Measurements from ENCODE around the gene UBA6.

UBA6 gene

DNA sequence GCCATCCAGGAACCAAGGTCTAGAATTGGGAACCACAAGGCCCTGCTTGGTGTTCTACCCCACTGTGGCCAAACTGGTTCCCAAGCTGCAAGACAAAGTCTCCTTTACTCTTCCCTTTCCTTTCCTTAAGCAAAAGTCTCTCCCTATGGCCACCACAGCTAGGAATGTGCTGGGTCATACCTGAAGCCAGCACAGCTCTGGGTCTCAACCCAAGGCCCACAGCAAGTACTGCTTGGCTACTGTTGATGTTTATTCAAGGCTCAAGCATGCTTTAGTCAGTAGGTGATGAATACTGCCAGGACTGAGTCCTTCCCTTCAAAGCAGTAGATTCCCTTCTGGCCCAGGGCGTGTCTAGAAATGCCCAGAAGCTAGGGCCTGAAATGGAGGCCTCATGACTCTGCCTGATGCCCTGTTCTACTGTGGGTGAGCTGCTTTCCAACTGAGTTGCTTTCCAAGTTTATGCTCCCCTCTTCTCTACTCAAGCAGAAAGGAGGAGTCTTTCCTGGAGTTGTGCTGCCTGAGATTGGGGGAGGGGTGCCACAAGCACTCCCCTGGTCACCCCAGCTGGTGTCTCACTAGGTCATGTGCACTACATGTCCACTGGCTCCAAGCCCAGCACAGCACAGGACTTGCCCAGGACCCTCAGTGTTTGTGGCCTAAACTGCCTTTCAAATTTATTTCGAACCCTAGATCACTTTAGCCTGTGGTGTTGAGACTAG is 97.5 kb downstream of the UBA6 start:
- TF ChIP-seq, protein P1, sequence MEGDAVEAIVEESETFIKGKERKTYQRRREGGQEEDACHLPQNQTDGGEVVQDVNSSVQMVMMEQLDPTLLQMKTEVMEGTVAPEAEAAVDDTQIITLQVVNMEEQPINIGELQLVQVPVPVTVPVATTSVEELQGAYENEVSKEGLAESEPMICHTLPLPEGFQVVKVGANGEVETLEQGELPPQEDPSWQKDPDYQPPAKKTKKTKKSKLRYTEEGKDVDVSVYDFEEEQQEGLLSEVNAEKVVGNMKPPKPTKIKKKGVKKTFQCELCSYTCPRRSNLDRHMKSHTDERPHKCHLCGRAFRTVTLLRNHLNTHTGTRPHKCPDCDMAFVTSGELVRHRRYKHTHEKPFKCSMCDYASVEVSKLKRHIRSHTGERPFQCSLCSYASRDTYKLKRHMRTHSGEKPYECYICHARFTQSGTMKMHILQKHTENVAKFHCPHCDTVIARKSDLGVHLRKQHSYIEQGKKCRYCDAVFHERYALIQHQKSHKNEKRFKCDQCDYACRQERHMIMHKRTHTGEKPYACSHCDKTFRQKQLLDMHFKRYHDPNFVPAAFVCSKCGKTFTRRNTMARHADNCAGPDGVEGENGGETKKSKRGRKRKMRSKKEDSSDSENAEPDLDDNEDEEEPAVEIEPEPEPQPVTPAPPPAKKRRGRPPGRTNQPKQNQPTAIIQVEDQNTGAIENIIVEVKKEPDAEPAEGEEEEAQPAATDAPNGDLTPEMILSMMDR (conservative IDR thresholded peaks at IDR 0.05; ENCODE audit: low read depth, low read length) = no peak
- Histone ChIP-seq H3K4me1 (ENCODE audit: low read depth, poor library complexity, severe bottlenecking) (peaks cover 14% of the 10 kb centered on the region), H3K4me3 (IDR thresholded peaks at IDR 0.05; ENCODE audit: insufficient read depth, low read depth, low read length) (no peak overlapping the region), H3K27me3 (ENCODE audit: insufficient read depth, low read depth) (no peaks in the 10 kb centered on the region), H3K27ac (no peak overlapping the region), H3K9ac (no peak overlapping the region), H3K79me2 (ENCODE audit: insufficient read depth, low read depth) (no peaks in the 10 kb centered on the region), H3K36me3 (ENCODE audit: insufficient read depth) (no peaks in the 10 kb centered on the region), H4K20me1 (ENCODE audit: insufficient read depth) (no peaks in the 10 kb centered on the region), H3K4me2 (no peak overlapping the region), H2AFZ (ENCODE audit: low read depth) (no peak overlapping the region)

DNA sequence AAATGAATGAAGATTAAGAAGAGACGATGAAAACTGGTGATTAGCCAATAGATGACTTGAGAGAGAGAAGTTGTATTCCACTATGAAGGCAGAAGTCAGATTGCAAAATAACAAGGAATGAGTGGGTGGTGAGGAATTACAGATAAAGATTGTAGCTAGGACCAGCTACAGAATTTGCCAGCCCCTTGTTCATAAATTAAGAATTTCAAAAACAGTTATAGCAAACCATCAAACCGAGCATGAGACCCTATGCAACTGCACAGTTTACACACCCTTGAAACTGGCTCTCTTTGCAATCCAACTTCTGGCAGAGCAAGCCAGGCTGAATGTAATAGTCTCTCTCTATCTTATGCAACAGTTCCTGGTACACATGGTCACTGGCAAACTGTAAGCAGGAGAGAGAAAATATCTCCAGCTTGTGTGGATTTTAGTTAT is 107.2 kb downstream of the UBA6 start:
- no peaks in the 10 kb centered on the region for H3K27me3 ChIP-seq (ENCODE audit: insufficient read depth, low read depth)
- no peak overlapping the region for H2AFZ ChIP-seq (ENCODE audit: low read depth)
- TF ChIP-seq, protein P1 (conservative IDR thresholded peaks at IDR 0.05; ENCODE audit: low read depth, low read length) = no peak
- no peaks in the 10 kb centered on the region for H3K36me3 ChIP-seq (ENCODE audit: insufficient read depth)
- no peak overlapping the region for H3K9ac ChIP-seq
- no peak overlapping the region for H3K27ac ChIP-seq
- no peaks in the 10 kb centered on the region for H4K20me1 ChIP-seq (ENCODE audit: insufficient read depth)
- H3K4me3 ChIP-seq (IDR thresholded peaks at IDR 0.05; ENCODE audit: insufficient read depth, low read depth, low read length) = no peak overlapping the region
- no peaks in the 10 kb centered on the region for H3K4me1 ChIP-seq (ENCODE audit: low read depth, poor library complexity, severe bottlenecking)
- H3K79me2 ChIP-seq (ENCODE audit: insufficient read depth, low read depth) = no peaks in the 10 kb centered on the region
- H3K4me2 ChIP-seq = no peak overlapping the region

DNA sequence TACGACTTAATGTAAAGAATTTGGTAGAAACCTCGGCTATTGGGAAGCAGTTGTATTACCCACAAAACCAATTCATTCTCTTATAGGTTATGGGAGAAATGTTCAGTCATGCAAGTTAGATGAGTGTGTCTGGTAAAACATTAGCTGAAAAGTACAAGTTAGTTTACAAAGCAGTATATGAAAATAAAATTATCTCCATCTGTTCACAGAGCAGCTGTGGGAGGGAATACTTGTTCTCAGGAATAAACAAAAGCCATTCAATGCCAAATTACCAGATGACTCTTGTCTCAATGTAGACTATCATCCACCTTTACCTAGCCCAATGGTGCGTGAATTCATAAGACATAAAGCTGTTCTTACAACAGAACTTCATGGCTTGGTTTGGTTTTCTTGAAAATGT is 113.8 kb downstream of the UBA6 start:
- no peaks in the 10 kb centered on the region for H3K79me2 ChIP-seq (ENCODE audit: insufficient read depth, low read depth)
- no peak overlapping the region for H3K4me3 ChIP-seq (IDR thresholded peaks at IDR 0.05; ENCODE audit: insufficient read depth, low read depth, low read length)
- H3K4me1 ChIP-seq (ENCODE audit: low read depth, poor library complexity, severe bottlenecking) = no peaks in the 10 kb centered on the region
- no peak overlapping the region for H3K4me2 ChIP-seq
- H3K27me3 ChIP-seq (ENCODE audit: insufficient read depth, low read depth) = no peaks in the 10 kb centered on the region
- TF ChIP-seq, protein P1 (conservative IDR thresholded peaks at IDR 0.05; ENCODE audit: low read depth, low read length) = no peak
- no peak overlapping the region for H3K27ac ChIP-seq
- no peaks in the 10 kb centered on the region for H4K20me1 ChIP-seq (ENCODE audit: insufficient read depth)
- no peak overlapping the region for H3K9ac ChIP-seq
- no peak overlapping the region for H2AFZ ChIP-seq (ENCODE audit: low read depth)
- no peaks in the 10 kb centered on the region for H3K36me3 ChIP-seq (ENCODE audit: insufficient read depth)

DNA sequence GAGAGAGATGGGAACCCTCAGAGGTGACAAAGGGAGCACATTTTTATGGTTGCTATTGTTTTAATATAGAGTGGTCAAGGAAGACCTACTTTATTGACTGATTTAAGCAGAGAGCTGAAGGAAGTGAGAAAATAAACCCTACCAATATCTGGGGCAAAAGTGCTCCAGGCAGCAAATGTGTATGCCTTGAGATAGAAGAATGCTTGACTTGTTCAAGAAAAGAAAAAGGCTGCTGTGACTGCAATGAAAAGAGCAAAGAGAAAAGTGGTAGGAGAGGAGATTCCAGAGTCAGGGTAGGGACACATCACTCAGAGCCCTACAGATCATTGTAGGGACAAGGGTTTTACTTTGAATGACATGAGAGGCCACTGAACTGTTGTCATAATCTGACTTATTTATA is 116.5 kb downstream of the UBA6 start:
- Histone ChIP-seq H3K36me3 (ENCODE audit: insufficient read depth) (no peaks in the 10 kb centered on the region), H4K20me1 (ENCODE audit: insufficient read depth) (no peaks in the 10 kb centered on the region), H3K9ac (no peak overlapping the region), H3K79me2 (ENCODE audit: insufficient read depth, low read depth) (no peaks in the 10 kb centered on the region), H3K4me3 (IDR thresholded peaks at IDR 0.05; ENCODE audit: insufficient read depth, low read depth, low read length) (no peak overlapping the region), H2AFZ (ENCODE audit: low read depth) (no peak overlapping the region), H3K27me3 (ENCODE audit: insufficient read depth, low read depth) (no peaks in the 10 kb centered on the region), H3K4me2 (no peak overlapping the region), H3K4me1 (ENCODE audit: low read depth, poor library complexity, severe bottlenecking) (peaks cover 10% of the 10 kb centered on the region), H3K27ac (no peak overlapping the region)
- TF ChIP-seq, protein P1 (conservative IDR thresholded peaks at IDR 0.05; ENCODE audit: low read depth, low read length) = no peak

Measured in KMS-11 (cell line).